ENCODE results near the gene HECW1.
A peak's percentile ranks its signal among the peaks of the same experiment; 100 is the strongest.

The HECW1 gene

DNA sequence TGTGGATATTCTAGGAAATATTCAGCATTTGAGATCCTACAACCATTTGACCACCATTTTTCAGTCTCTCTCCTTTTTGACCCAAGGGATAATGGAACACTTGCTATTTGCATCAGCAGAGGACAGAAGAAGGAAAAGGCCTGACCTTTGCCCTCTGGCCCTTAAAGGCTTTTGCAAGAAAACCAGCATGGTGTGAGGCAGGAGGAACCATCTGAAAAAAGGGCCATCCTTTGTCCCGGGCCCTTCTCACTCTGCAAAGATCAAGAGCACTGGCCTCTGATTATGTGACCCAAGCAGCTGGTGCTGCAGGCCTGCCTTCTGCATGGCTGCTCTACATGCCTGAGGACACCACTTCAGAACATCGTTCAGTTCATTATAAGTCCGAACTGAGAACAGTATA, 337.1 kb downstream of the HECW1 start:
- Histone ChIP-seq H3K4me3 (ENCODE audit: low read length, poor library complexity, severe bottlenecking) (no peak overlapping the region), H3K79me2 (ENCODE audit: insufficient read depth, low read length) (no peaks in the 10 kb centered on the region), H3F3A (ENCODE audit: low read depth) (no peaks in the 10 kb centered on the region), H3K27me3 (ENCODE audit: insufficient read depth, low read length, poor library complexity, severe bottlenecking) (no peaks in the 10 kb centered on the region), H2AFZ (ENCODE audit: low read length) (no peak overlapping the region), H3K9me3 (ENCODE audit: insufficient read depth, low read depth, low read length) (no peaks in the 10 kb centered on the region), H3K36me3 (ENCODE audit: insufficient read depth, low read length) (no peaks in the 10 kb centered on the region), H4K20me1 (ENCODE audit: insufficient read depth, low read length, poor library complexity, severe bottlenecking) (no peaks in the 10 kb centered on the region), H3K4me2 (ENCODE audit: low read depth, low read length, poor library complexity, severe bottlenecking) (no peak overlapping the region), H3K9ac (ENCODE audit: low read depth, low read length, poor library complexity, severe bottlenecking) (no peak overlapping the region), H3K9me2 (replicated peaks; ENCODE audit: low read depth, low read length) (no peaks in the 10 kb centered on the region), H3K4me1 (ENCODE audit: insufficient read depth, low read length, poor library complexity, severe bottlenecking) (peaks cover 4% of the 10 kb centered on the region)
- TF ChIP-seq, protein P1, sequence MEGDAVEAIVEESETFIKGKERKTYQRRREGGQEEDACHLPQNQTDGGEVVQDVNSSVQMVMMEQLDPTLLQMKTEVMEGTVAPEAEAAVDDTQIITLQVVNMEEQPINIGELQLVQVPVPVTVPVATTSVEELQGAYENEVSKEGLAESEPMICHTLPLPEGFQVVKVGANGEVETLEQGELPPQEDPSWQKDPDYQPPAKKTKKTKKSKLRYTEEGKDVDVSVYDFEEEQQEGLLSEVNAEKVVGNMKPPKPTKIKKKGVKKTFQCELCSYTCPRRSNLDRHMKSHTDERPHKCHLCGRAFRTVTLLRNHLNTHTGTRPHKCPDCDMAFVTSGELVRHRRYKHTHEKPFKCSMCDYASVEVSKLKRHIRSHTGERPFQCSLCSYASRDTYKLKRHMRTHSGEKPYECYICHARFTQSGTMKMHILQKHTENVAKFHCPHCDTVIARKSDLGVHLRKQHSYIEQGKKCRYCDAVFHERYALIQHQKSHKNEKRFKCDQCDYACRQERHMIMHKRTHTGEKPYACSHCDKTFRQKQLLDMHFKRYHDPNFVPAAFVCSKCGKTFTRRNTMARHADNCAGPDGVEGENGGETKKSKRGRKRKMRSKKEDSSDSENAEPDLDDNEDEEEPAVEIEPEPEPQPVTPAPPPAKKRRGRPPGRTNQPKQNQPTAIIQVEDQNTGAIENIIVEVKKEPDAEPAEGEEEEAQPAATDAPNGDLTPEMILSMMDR (conservative IDR thresholded peaks at IDR 0.05; ENCODE audit: low read length): no peak
- no peak for TF ChIP-seq EZH2phosphoT487 (IDR thresholded peaks at IDR 0.05; ENCODE audit: borderline replicate concordance)

DNA sequence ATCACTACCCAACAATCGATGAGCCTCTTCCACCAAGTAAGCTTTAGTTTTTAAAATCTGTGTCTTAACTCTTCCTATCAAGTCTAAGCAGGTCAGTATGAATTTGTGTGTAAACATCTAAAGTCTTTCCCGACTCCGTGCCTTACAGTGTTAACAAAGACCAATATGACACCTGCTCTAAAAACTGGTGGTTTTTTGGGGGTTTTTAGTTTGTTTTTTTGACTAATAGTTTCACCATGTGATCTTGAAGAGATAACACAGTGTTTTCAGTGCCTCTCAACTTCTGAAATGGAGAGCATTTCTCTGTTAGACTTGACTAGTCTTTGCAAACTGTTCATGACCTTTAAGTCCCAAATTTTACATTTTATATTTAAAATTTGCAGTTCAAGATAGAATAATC, 338.4 kb downstream of the HECW1 start:
- no peaks in the 10 kb centered on the region for H3K79me2 ChIP-seq (ENCODE audit: insufficient read depth, low read length)

DNA sequence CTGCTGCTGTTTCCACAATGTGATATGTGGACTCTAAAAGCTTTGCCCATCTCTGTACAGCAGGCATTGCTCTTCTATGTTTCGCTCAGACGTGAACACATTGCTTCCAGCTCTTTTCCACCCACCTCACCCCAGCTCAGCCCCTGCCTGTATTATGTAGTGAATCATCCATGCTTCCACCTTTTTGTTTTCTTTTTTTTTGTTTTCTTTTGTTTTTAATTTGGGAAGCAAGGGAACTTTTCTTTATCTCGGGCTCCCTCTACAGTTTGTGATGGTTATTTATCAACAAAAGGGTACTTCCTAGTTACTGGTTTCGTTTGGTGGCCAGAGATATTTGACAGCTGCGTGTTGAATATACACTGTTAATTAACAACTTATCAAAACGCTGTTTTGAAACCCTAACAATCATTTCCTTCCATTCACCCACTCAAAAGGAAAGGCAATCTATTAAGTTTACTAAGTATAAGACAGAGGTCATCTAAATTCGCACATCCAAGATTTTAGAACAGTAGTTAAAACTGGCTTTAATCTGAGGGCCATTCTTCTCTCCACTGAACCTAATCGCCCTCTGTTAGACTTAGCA, 342.6 kb downstream of the HECW1 start:
- no peaks in the 10 kb centered on the region for H3K4me1 ChIP-seq (ENCODE audit: insufficient read depth, low read length, poor library complexity, severe bottlenecking)
- H3F3A ChIP-seq (ENCODE audit: low read depth): no peaks in the 10 kb centered on the region
- H3K4me3 ChIP-seq (ENCODE audit: low read length, poor library complexity, severe bottlenecking): peak overlapping the region; percentile 14
- H3K4me2 ChIP-seq (ENCODE audit: low read depth, low read length, poor library complexity, severe bottlenecking): peak overlapping the region; percentile 32
- H4K20me1 ChIP-seq (ENCODE audit: insufficient read depth, low read length, poor library complexity, severe bottlenecking): no peaks in the 10 kb centered on the region
- H3K79me2 ChIP-seq (ENCODE audit: insufficient read depth, low read length): no peaks in the 10 kb centered on the region
- no peak overlapping the region for H3K9ac ChIP-seq (ENCODE audit: low read depth, low read length, poor library complexity, severe bottlenecking)
- no peaks in the 10 kb centered on the region for H3K9me2 ChIP-seq (replicated peaks; ENCODE audit: low read depth, low read length)
- no peaks in the 10 kb centered on the region for H3K36me3 ChIP-seq (ENCODE audit: insufficient read depth, low read length)
- no peak for TF ChIP-seq EZH2phosphoT487 (IDR thresholded peaks at IDR 0.05; ENCODE audit: borderline replicate concordance)
- TF ChIP-seq, protein P1 (conservative IDR thresholded peaks at IDR 0.05; ENCODE audit: low read length): peak; percentile 76
- peak overlapping the region; percentile 83 for H2AFZ ChIP-seq (ENCODE audit: low read length)
- no peaks in the 10 kb centered on the region for H3K9me3 ChIP-seq (ENCODE audit: insufficient read depth, low read depth, low read length)
- H3K27me3 ChIP-seq (ENCODE audit: insufficient read depth, low read length, poor library complexity, severe bottlenecking): no peaks in the 10 kb centered on the region

More for the DNA sequence above, 338.4 kb downstream of the HECW1 start:
- no peak overlapping the region for H2AFZ ChIP-seq (ENCODE audit: low read length)
- no peak overlapping the region for H3K9ac ChIP-seq (ENCODE audit: low read depth, low read length, poor library complexity, severe bottlenecking)
- no peak overlapping the region for H3K4me2 ChIP-seq (ENCODE audit: low read depth, low read length, poor library complexity, severe bottlenecking)
- no peaks in the 10 kb centered on the region for H3K9me2 ChIP-seq (replicated peaks; ENCODE audit: low read depth, low read length)
- H3F3A ChIP-seq (ENCODE audit: low read depth): no peaks in the 10 kb centered on the region
- no peaks in the 10 kb centered on the region for H3K36me3 ChIP-seq (ENCODE audit: insufficient read depth, low read length)
- no peaks in the 10 kb centered on the region for H3K9me3 ChIP-seq (ENCODE audit: insufficient read depth, low read depth, low read length)
- no peak overlapping the region for H3K4me3 ChIP-seq (ENCODE audit: low read length, poor library complexity, severe bottlenecking)
- no peaks in the 10 kb centered on the region for H4K20me1 ChIP-seq (ENCODE audit: insufficient read depth, low read length, poor library complexity, severe bottlenecking)
- H3K27me3 ChIP-seq (ENCODE audit: insufficient read depth, low read length, poor library complexity, severe bottlenecking): no peaks in the 10 kb centered on the region
- TF ChIP-seq EZH2phosphoT487 (IDR thresholded peaks at IDR 0.05; ENCODE audit: borderline replicate concordance): no peak
- TF ChIP-seq, protein P1 (conservative IDR thresholded peaks at IDR 0.05; ENCODE audit: low read length): no peak
- H3K4me1 ChIP-seq (ENCODE audit: insufficient read depth, low read length, poor library complexity, severe bottlenecking): peaks cover 4% of the 10 kb centered on the region
